Measurements from ENCODE around the gene MAP2K5.

MAP2K5 gene

DNA sequence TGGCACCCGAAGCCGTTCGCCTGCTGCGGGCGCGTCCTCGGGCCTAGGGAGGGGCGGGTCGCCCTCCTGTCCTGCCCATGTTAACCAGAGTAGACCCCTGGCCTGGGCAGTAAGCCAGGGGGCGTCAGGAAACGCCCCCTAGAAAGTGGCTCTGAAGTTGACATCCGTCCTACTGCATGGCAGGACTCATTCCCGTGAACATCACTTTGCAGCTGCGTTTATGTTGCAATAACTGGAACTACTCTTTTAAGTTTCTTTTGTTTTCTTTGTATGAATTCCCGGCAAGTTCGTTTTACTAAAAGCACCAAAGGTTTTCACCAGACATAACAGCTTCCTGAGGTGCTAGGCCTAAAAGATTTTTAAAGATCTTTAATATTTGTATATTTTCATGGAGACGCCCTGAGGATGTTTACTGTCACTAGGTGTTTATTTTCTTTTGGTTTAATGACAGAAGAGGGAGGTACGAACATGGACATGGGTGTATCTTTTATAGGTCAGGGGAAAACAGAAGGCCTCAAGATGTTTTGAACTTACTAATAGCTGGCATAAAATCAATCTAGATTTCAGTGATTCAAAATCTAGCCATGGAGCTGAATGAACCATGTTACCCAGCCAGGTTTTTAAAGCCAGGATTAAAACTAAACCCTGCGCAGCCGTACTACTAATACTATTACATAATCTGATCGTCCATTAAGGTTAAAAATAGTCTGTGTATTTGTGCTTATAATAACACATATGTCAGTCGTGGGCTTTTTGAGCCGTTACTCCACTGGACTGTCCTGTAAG lies 20.5 kb upstream of the MAP2K5 start:
- no peak for DNase-seq

DNA sequence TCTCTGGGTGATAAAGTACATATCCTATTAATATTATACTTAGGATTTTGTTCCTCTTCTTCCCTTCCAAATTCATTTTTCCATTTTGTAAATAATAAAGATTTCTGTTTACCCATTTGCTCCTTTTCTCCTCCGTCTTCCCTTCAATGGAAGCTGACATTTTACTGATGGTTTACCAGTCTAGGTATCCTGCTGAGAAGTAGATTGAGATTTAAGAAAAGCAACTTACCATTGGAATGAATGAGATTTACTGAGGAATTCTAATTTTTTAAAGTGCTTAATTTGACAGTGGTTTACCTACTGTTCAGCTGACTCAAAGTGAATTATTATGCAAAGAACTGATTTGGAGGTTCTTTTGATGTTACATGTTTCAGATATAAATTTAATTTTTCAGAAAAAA lies 19.2 kb upstream of the MAP2K5 start:
- no peak for DNase-seq

DNA sequence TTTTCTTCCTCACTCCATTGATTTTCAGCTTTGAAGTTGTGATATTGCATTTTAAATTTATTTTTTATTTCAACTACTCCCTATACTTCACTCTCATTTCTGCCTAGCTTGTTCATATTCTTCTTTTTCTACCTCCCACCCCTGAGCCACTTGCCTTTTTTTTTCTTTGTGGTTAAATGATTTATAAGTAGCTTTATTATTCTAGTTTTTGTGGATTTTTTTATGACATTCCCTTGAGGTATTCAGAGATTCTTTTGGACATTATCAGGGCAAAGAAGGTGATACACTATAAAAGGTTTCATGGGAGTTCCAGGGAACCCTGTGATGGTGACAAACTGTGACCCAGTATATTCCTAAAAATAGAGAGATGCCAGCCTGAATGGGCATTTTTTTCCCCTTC lies 18.3 kb upstream of the MAP2K5 start:
- DNase-seq: no peak

DNA sequence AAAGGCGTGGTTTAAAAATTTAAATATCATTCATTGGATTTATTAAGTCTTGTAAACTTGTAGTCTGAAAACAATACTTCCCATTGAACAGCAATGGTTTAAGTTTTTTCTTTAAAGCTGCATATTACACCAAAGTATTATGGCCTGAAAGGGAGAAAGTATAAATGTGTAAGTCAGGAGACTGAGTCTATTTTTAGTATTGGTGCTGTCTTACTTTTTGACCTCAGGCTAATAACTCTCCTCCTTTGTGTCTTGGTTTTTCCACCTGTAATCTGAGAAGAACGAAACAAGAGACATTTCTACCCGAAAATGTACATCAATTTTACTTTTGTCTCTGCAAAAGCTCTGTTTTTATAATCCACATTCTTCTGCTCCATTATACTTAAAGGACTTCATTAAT lies 14.0 kb upstream of the MAP2K5 start:
- no peak for DNase-seq

DNA sequence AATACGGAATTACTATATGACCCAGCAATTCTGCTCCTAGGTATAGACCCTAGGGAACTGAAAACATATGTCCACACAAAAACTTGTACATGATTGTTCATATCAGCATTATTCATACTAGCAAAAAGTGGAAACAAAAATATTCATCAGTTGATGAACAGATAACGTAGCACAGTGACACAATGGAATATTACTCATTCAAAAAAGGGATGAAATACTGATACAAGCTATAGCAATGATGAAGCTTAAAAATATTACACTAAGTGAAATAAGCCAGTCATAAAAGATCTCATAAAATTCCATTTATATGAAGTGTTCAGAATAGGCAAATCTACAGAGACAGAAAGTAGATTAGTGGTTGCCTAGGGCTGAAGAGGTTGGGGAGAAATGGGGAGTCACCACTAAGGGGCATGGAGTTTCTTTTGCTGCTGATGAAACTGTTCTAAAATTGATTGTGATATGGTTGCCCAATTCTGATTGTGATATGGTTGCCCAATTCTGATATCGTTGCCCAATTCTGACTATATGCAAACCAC lies 11.1 kb upstream of the MAP2K5 start:
- DNase-seq: no peak

DNA sequence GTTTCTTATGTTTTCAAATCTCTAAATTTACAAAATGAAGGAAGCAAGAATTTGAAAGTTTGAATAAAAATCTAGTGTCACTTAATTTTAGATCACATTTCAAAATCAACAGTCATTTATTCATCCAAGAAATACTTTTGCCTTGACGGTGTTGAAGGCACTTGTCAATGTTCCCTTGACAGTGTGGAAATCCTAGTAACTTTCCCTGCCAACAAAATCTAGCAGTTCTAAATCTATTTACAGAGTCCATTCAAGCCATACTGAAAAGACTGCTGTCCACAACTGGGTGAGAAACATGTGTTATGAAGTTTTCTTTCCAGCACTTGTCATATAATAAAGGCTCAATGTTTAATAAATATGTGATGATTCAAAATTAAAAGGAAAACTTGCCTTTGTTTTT lies 8.6 kb upstream of the MAP2K5 start:
- no peak for DNase-seq

DNA sequence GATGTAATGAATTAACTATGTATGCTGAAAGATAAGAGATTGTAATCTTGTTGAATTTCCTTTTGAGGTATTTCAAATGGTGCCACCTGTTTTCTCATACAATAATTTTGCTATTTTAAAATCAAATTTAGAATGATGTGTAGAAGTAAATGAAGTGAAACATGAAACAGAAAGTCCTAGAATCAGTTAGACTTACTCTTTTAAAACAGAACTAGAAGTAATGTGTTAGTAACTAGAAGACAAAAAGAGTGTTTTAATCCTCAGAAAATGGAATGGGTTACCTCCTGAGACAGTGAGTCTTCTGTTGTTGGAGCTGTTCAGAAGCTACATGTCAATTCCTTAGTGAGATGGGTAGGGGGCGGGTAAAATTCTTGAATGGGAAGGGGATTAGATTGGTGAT lies 8.1 kb upstream of the MAP2K5 start:
- DNase-seq: no peak

DNA sequence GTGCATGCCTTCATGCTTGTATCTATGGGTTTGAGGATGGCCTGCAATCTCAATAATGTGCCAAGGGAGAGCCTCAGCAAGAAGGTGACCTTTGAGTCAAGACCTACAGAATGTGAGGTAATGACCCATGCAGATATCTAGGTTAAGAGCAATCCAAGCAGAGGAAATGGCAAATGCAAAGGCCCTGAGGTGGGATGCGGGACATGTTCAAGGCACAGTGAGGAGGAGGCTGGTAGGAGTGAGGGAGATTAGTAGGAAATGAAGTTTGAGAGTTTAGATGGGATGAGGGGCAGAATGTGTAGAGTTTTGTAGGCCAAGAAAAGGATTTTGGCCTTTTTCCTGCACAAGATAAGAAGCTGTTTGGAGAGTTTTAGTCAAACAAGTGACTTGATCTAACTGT lies 4.7 kb upstream of the MAP2K5 start:
- DNase-seq: no peak

DNA sequence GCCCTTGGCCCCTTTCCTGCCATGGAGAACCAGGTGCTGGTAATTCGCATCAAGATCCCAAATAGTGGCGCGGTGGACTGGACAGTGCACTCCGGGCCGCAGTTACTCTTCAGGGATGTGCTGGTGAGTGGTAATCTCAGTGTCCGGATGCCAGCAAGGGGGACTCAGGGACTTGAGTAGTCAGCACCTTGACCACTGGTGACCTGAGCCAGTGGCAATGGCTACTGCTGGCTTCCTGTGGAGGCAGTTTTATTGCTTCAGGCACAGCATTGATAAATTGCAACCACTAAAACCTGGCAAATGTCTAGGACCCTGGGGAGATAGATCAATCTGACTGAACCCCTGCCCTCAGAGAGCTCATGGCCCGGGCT lies 830 bp downstream of the MAP2K5 start:
- no peak for DNase-seq

DNA sequence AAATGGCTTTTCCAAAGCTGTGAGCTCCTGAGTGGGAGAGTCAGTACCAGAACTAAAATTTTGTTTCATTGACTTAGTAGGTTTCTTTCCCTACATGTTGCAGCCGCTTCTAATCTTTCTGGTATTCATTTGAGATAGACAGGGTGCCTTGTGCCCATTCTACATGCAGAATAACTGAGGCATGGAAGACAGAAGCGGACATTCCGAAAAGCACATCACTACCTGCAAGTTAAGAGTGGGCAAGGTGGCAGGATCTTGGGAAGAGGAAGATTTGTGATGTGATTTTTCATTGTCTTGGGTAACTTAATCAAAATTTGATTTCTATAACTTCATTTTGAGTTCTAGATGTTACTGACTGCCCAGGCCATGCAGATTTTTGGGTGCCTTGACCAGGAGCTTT lies 2.0 kb downstream of the MAP2K5 start:
- DNase-seq: no peak

DNA sequence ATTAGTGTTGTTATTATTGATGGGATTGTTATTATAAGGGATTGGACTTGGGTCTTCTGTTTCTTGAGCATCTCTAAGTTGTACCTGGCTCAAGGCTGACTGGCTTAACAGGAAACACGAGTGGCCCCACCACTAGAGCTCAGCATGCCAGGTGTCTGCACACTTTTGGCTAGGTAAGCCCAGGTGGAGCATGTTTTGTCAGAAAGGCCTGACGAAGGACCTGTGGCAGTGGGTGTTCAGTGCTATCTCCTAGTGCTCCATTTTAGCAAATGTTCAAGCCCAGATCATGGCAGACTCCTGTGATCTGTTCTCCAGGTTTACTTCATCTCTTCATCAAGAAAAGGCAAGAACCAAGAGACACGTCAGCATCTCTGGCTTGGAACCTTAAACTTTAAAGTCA lies 3.4 kb downstream of the MAP2K5 start:
- DNase-seq: no peak

DNA sequence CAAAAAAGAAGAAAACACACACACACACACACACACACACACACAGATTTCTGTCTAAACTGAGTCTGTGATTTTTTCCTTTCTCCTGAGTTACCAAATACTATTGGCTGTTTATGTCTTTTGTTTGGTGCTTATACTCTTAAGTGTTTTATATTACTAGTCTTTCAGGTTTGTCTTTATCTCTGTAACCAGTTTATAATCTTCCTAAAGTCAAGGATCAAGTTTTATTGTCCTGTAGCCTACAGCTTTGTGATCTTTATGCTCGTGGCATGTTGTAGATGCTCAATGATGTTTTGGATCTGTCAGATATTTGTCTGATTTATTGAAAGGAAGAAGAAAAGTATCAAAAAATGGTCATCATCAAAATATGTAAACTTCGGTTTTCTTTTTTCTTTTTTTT lies 4.6 kb downstream of the MAP2K5 start:
- no peak for DNase-seq

DNA sequence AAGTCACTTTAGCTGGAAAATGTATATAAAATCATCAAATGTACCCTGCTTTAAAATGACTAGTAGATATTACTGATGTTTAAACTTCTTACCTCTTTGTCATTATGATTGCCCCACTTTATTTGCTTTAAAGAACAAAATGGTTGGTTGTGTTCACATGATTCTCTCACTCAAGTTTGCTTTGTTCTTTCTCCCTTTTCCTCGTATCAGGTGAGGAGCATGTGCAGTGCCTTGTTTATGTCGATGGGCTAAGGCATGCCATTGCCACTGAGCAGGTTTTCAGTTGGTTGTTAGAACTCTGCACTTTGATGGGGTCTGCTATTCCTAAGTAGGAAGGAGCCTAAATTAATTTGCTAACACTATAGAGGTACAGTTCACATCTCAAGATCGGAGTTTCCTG lies 5.3 kb downstream of the MAP2K5 start:
- no peak for DNase-seq

DNA sequence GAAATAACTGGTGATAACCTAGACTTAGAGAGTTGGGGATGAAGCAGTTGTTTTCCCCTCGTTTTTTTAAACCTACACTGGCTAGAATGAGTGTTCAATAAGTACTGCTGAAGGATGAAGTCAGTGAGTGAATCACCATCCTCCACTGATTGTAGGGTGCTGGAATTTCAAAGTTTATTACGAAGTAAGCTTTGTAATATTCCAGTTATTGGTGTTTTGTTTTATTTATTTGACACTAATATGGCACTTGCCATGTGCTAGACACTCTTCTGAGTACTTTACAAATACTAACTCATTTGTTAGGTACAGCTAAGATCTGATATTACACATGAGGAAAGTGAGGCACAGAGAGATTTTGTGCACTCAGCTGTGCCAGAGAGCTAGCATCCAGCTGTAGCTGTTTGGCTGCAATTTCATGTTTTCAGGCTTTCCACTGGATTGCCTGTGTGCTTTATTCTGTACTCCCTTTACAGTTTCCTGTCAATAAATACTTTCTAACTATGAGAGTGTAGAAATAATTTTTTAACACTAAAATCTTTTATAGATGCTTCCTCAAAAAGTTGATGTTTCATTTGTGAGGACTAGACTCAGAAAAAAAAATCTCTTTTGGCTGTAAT lies 5.8 kb downstream of the MAP2K5 start:
- DNase-seq: no peak

DNA sequence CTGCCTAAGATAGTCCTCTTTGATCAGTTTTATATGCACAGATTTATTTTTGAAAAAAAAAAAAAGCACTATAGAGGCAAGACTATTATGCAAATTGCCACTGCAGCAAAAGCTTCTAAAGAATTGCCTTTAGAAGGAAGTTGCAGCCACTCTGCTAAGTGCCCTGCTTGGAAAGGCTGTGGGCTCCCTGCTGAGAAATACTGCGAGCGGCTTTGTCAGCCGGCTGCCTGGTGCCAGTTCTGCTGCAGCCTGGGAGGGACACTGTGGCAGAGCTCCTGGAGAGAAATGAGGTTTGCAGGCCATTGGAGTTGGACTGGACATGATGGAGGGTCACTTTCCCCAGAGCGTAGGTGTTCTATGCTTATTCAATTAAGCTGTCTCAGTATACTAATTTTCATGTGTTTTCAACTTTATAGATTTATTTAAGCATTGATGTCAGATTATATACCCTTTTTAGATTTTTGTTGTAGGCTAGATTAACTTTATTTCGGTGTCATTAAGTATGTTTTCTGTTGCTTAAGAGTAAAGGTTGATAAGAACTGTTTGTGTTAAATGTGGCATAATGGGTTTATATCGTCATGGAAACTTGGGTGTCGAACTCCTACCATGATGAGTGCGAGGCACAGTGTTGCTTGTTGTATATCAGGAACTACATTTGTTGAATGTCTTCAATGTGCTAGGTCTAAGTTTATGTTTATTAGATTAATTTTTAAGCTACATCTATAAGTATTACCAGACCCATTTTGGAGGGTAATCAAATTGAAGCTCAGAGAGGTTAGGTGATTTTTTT lies 6.6 kb downstream of the MAP2K5 start:
- no peak for DNase-seq

DNA sequence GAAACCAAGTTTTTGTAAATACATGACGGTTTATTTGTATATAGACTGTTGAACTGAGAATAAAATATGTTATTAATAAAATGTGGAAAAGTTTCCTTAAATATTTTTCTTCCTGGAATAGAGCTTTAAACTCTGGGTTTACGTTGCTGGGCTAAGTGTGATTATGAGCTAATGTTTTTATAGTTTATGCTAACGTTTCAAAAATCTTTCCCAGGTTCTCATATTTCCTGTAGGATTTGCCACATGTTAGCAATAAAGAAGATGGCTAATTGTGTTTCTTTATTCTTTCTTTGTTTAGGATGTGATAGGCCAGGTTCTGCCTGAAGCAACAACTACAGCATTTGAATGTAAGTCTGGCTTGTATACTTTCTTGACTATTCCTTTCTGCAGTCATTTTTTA lies 7.2 kb downstream of the MAP2K5 start:
- DNase-seq: no peak

DNA sequence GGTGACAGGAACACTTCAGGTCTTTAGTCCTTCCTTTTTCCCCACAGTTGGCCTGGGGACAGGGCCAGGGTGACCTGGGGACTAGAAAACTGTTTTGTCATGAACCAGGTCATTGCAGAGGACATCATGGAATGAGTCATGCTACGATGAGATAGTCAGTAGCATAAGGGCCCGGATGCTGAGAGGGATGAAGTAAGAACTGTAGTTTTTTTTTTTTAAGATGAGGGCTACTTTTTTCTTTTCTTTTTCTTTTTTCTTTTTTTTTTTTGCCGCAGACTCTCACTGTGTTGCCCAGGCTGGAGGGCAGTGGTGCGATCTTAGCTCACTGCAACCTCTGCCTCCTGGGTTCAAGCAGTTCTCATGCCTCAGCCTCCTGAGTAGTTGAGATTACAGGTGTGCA lies 8.0 kb downstream of the MAP2K5 start:
- DNase-seq: no peak

DNA sequence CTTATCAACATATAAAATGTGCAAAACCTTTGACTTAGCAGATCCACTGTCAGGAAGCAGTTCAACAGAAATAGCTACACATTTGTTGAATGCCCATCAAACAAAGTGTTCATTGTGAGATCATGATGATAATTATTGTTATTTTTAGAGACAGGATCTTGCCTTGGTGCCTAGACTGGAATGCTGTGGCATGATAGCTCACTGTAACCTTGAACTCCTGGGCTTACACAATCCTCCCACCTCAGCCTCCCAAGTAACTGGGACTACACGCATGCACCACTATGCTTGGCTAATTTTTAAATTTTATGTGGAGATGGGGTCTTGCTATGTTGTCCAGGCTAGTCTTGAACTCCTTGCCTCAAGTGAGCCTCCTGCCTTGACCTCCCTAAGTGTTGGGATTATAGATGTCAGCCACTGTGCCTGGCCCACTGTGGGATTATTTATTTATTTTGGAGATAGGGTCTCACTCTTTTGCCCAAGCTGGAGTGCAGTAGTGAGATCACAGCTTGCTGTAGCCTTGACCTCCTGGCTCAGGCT lies 8.8 kb downstream of the MAP2K5 start:
- DNase-seq: no peak

DNA sequence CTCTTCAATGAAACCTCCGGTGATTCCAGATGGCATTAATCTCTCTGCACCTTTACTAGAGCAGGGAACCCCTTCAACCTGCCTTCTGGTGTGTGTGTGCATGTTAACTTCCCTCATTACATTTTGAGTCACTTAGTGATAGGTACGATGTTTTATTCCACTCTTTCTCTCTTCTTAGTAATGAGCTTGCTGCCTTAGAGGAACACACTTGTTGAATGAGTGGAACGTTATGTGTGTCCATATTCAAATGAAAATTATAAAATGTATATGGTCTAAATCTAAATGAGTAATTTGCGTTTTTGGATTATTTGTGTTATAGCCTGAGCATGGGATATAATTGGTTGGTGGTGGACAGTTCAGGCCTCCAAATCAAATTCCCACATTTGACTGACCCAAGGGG lies 12.1 kb downstream of the MAP2K5 start:
- no peak for DNase-seq

DNA sequence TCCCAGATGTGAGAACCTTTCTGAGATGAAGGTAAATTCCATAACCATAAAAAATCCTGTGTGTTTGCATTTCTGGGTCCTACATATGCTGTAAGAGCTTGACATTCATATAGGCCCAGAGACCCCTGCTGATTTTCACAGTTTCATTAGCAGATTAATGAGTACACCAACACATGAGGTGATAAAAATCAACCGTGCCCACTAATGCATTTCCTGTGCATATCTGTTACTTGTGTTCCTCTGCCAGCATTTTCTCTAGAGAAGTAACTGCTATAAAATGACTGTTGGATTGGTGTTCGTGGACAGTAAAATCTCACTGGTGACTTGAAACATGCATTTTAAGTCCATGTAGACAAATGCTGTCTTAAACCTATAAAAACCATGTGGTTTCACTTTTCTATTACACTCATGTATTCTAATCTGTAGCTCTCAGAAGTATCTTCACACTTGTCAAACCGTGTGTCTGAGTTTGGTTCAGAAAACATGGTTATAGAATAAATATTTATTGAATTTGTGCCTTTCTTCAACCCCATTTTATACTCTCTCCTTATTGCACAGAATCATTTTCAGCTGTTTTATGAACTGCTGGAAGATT lies 14.6 kb downstream of the MAP2K5 start:
- no peak for DNase-seq

DNA sequence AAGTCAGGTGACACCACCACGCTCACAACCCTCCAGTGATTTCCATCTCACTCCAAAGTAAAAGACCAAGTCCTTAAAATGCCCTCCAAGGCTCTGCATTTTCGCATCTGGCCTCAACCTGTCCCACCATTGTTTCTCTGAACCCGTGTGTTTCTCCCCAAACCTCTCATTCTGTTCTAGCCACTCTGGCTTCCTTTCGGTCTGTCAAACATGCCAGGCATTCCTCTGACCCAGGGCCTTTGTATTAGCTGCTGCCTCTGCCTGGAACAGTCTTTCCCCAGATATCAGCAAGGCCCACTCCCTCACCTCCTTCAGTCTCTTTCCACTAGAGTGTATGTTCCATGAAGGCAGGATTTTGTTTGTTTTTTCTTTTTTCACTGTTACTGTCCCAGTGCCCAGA lies 16.0 kb downstream of the MAP2K5 start:
- DNase-seq: no peak

DNA sequence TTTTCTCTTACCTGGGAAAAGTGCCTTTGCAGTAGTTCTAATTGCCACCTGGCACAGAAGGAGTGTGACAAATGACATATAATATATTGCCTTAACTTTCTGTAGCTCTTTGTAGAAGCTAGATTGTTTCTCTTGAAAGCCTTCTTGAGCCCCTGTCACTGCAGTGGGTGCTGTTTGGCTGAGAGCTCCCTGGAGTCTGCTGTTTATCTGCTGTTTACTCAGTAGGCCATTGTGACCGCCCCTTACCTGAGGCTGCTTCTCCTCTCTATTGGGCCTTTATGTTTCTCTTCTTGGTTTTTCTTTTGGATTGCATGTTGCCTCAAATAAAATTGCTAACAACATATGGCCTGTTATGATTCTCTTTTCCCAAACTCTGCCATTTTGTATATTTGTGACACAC lies 16.7 kb downstream of the MAP2K5 start:
- no peak for DNase-seq

DNA sequence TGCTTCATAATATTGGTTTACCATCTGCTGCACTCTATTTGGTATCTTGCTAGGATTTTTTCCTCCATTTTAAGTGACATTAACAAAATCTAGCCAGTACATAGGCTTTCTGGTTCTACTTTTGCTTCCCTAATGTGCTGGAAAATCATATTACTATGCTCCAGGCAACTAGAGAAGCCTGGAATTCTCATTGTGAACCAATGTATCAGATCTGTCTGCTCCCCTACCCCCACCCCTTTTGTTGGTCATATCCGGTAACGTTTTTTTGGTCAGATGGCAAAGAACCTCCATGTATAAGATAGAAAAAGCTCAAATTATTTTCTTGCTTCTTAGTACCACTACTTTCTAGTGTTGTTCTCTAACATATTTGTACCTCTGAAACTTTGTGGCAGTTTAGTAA lies 17.1 kb downstream of the MAP2K5 start:
- DNase-seq: no peak
